ENCODE results near the gene ZDHHC9.
A peak's percentile ranks its signal among the peaks of the same experiment; 100 is the strongest.

Gene ZDHHC9

DNA sequence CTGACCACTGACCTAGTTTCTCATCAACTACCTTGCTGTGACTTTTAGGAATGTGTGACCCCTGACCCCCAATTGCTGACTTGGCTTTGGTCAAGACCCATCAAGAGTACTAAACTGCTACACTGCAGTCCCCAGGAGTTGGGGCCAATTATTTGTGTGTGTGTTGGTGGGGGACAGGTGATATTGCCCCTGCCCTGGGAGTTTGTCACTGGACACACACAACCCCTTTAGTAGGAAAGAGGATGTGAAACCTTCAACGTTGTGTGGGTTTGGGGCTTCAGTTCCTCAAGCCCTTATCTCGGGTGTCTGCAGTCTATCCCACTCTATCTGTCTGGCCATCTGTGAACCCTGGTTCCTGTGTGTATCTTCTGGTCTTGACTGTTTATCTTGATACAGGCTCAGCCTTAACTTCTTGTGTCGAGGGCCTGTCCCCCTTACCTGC, 57.5 kb downstream of the ZDHHC9 start:
- H3K4me3 Mint-ChIP-seq: peak overlapping the region; percentile 64 to 84
- no peaks in the 10 kb centered on the region for H3K9me3 Mint-ChIP-seq
- ATAC-seq (replicated peaks): peak; percentile 89
- H3K27ac Mint-ChIP-seq: peak overlapping the region; percentile 94
- DNase-seq: peak; percentile 65
- peaks cover 53 to 62% of the 10 kb centered on the region in 2 donors for H3K4me1 Mint-ChIP-seq
- H3K27me3 Mint-ChIP-seq: no peaks in the 10 kb centered on the region
- peaks cover 32 to 63% of the 10 kb centered on the region in 2 donors for H3K36me3 Mint-ChIP-seq

- H3K4me3 Mint-ChIP-seq: peak overlapping the region; percentile 64 to 84
- H3K27me3 Mint-ChIP-seq: no peaks in the 10 kb centered on the region
- ATAC-seq (replicated peaks): no peak
- no peaks in the 10 kb centered on the region for H3K9me3 Mint-ChIP-seq
- DNase-seq: no peak
- H3K36me3 Mint-ChIP-seq: peaks cover 39 to 70% of the 10 kb centered on the region in 2 donors
- H3K4me1 Mint-ChIP-seq: peaks cover 55 to 62% of the 10 kb centered on the region in 2 donors
- H3K27ac Mint-ChIP-seq: peak overlapping the region; percentile 94
Measured at GRCh38 chrX:129785160-129785947, 58.3 kb downstream of the ZDHHC9 start.

DNA sequence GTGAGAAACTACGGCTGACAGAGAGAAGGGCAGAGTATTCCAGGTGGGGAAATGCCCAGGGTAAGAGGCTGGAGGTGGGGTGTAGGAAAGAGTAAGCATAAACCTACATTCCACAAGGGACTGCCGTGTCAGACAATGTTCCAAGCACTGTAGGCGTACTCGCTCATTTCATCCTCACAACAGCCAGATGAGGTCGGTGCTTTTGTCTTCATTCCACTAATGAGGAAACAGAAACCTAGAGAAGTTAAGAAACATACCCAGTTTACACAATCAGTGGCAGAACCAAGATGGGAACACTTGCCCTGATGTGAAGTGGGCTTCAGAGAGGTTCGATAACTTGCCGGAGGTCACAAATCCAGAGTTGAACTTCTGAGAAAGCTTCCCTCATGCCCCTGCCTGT, 59.3 kb downstream of the ZDHHC9 start:
- Mint-ChIP-seq H3K9me3 (no peaks in the 10 kb centered on the region), H3K4me3 (peak overlapping the region; percentile 77 to 97), H3K27ac (peak overlapping the region; percentile 78), H3K36me3 (peaks cover 42 to 70% of the 10 kb centered on the region in 2 donors), H3K4me1 (peaks cover 54 to 64% of the 10 kb centered on the region in 2 donors), H3K27me3 (no peaks in the 10 kb centered on the region)
- DNase-seq (no peak), ATAC-seq (replicated peaks) (no peak)

DNA sequence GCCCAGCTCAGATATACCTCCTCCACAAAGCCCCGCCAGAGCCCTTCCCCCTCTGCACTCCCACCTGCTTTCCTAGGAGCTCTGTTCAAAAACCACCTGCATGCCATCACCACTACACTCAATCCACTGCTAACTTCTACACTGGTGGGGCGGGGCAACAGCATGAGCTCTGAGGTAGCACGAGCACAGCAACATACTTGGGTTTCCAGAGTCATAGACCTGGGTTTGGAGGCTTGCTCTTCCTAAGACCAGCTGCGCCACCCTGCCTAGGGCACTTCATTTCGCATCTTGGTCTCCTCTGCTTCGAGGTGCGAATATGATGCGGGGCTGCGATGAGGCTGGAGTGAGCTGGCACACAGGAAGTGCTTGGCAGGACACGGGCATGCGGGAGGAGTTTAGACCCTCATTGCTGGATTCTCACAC, 60.4 kb downstream of the ZDHHC9 start:
- Mint-ChIP-seq H3K9me3 (peaks cover 0 to 5% of the 10 kb centered on the region in 2 donors), H3K36me3 (peaks cover 40 to 62% of the 10 kb centered on the region in 2 donors), H3K27me3 (no peaks in the 10 kb centered on the region), H3K27ac (peak overlapping the region; percentile 84), H3K4me3 (peak overlapping the region; percentile 77 to 97), H3K4me1 (peaks cover 57 to 62% of the 10 kb centered on the region in 2 donors)
- no peak for DNase-seq
- no peak for ATAC-seq (replicated peaks)

DNA sequence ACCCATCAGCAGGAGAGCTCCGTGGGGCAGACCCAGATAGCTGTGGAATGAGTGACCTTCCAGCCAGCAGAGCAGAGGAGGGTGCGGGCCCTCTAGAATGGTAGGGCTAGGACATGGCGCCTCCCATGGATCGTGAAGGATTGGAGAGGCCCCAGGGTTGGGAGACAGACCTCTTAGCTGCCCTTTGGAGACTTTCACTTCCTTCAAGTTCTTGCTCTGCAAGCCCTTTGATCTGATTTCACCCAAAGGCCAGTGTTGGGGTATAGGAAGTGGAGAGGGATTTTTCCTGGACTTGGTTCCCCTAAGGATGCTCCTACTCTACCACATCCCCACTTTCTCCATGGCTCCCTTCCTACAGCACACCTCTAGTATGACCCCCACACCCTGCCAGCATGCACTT, 61.0 kb downstream of the ZDHHC9 start:
- Mint-ChIP-seq H3K36me3 (peaks cover 38 to 61% of the 10 kb centered on the region in 2 donors), H3K9me3 (peaks cover 0 to 5% of the 10 kb centered on the region in 2 donors), H3K4me3 (peak overlapping the region; percentile 77 to 97), H3K27me3 (no peaks in the 10 kb centered on the region), H3K4me1 (peaks cover 57 to 61% of the 10 kb centered on the region in 2 donors), H3K27ac (peak overlapping the region; percentile 84)
- DNase-seq (no peak), ATAC-seq (replicated peaks) (no peak)

- Mint-ChIP-seq H3K9me3 (peaks cover 0 to 5% of the 10 kb centered on the region in 2 donors), H3K36me3 (peaks cover 33 to 53% of the 10 kb centered on the region in 2 donors)
Measured at GRCh38 chrX:129781680-129782495, 61.8 kb downstream of the ZDHHC9 start.

DNA sequence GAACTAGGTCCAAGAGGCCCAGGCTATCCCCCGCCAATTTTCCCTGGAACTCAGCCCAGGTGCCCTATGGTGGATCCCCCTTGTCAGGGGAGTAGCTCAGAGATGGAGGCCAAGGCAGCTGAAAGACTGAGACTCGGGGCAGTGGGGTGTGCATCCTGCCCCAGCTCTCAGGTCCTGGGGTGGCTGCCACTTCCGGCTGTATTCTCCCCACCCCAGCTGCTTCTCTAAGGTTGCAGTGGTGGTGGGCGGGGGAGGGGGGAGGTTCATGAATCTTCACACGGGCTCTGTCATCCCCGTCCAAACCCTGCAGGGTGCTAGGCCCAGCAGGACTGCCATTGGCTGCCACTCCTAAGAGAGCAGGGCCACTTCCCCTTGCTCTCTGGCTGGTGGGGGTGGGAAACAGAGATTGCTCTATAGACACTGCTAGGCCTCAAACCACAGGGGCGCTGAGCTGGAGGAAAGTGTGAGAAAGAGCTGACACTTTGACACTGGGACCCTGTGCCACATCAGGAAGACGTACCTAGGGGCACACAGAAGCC, 62.5 kb downstream of the ZDHHC9 start:
- ATAC-seq (replicated peaks) (peak; percentile 75 to 77), DNase-seq (peak; percentile 80)
- Mint-ChIP-seq H3K36me3 (peaks cover 33 to 48% of the 10 kb centered on the region in 2 donors), H3K9me3 (peaks cover 0 to 5% of the 10 kb centered on the region in 2 donors), H3K27me3 (no peaks in the 10 kb centered on the region), H3K27ac (peak overlapping the region; percentile 90), H3K4me3 (peak overlapping the region; percentile 77 to 97), H3K4me1 (peaks cover 56 to 62% of the 10 kb centered on the region in 2 donors)

More at GRCh38 chrX:129781680-129782495, 61.8 kb downstream of the ZDHHC9 start:
- ATAC-seq (replicated peaks): no peak
- H3K4me3 Mint-ChIP-seq: peak overlapping the region; percentile 77 to 97
- no peak for DNase-seq
- H3K27ac Mint-ChIP-seq: peak overlapping the region; percentile 90
- H3K27me3 Mint-ChIP-seq: no peaks in the 10 kb centered on the region
- peaks cover 58 to 63% of the 10 kb centered on the region in 2 donors for H3K4me1 Mint-ChIP-seq

GRCh38 chrX:129780441-129781105, 63.1 kb downstream of the ZDHHC9 start:
- peaks cover 50 to 57% of the 10 kb centered on the region in 2 donors for H3K4me1 Mint-ChIP-seq
- peaks cover 30 to 42% of the 10 kb centered on the region in 2 donors for H3K36me3 Mint-ChIP-seq
- peak overlapping the region; percentile 77 to 97 for H3K4me3 Mint-ChIP-seq
- peak overlapping the region; percentile 87 for H3K27ac Mint-ChIP-seq
- no peaks in the 10 kb centered on the region for H3K27me3 Mint-ChIP-seq
- ATAC-seq (replicated peaks) (no peak), DNase-seq (no peak)
- peaks cover 0 to 5% of the 10 kb centered on the region in 2 donors for H3K9me3 Mint-ChIP-seq

GRCh38 chrX:129779747-129780146, 63.9 kb downstream of the ZDHHC9 start, which contains the start of gene SASH3:
Gene SASH3 (plus strand): TSS chrX:129779949. CDS start chrX:129780098, 149 bp downstream.
- peak; percentile 50 to 59 for ATAC-seq (replicated peaks)
- Mint-ChIP-seq H3K27ac (peak within 1 kb of the TSS; percentile 87), H3K27me3 (no peaks in the 10 kb centered on the region), H3K4me1 (peaks cover 51 to 59% of the 10 kb centered on the region in 2 donors), H3K9me3 (peaks cover 0 to 5% of the 10 kb centered on the region in 2 donors), H3K4me3 (peak within 1 kb of the TSS; percentile 77 to 97), H3K36me3 (peaks cover 27 to 36% of the 10 kb centered on the region in 2 donors)
- DNase-seq: peak; percentile 77

- H3K36me3 Mint-ChIP-seq: peaks cover 24 to 36% of the 10 kb centered on the region in 2 donors
- peak overlapping the region; percentile 87 for H3K27ac Mint-ChIP-seq
- peaks cover 0 to 5% of the 10 kb centered on the region in 2 donors for H3K9me3 Mint-ChIP-seq
- DNase-seq (no peak), ATAC-seq (replicated peaks) (no peak)
- peaks cover 52 to 65% of the 10 kb centered on the region in 2 donors for H3K4me1 Mint-ChIP-seq
- H3K4me3 Mint-ChIP-seq: peak overlapping the region; percentile 77 to 97
- no peaks in the 10 kb centered on the region for H3K27me3 Mint-ChIP-seq
Measured at GRCh38 chrX:129779086-129779672, 64.5 kb downstream of the ZDHHC9 start.

DNA sequence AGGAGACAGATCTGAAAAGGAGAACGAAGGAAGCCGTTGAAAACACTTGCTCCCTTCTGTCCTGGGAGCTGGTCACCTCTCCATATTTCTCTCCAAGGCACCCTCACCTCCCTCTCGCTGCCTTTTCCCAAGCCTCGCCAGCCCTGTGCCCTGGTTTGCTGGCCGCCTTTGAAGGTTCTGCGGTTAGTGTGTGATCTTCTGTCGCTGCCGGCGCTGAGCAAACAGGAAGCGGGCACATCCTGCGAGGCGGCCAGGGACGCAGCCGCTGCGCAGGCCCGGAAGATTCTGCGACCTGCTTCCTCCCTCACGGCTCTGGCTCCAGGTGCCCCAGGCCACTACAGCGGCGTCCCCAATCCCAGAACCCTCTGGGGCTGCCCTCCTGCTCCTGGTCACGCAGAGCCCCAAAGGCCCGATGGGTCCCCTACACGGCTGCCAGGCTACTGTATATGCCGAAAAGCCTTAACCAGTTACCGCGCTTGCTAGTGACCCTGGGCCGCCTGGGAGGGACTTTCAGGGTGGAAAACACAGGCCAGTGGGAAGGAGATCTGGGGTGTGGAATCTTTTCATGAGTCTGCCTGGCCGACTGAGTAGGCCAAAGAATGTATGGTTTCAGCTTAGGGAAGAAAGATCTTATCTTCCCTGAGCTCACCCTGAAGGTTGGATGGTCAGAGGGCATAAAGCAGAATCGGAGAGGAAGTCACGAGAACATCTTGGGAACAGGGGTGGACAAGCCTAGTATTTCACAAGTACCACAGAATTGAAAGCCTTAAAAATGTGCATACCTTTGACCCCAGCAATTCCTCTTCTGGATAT, 66.3 kb downstream of the ZDHHC9 start:
- ATAC-seq (replicated peaks): peak; percentile 19 to 26
- peak; percentile 71 for DNase-seq
- Mint-ChIP-seq H3K4me1 (peaks cover 48 to 65% of the 10 kb centered on the region in 2 donors), H3K27ac (peak overlapping the region; percentile 98), H3K36me3 (peaks cover 15 to 23% of the 10 kb centered on the region in 2 donors), H3K4me3 (peak overlapping the region; percentile 89 to 94), H3K27me3 (no peaks in the 10 kb centered on the region), H3K9me3 (peaks cover 0 to 5% of the 10 kb centered on the region in 2 donors)

DNA sequence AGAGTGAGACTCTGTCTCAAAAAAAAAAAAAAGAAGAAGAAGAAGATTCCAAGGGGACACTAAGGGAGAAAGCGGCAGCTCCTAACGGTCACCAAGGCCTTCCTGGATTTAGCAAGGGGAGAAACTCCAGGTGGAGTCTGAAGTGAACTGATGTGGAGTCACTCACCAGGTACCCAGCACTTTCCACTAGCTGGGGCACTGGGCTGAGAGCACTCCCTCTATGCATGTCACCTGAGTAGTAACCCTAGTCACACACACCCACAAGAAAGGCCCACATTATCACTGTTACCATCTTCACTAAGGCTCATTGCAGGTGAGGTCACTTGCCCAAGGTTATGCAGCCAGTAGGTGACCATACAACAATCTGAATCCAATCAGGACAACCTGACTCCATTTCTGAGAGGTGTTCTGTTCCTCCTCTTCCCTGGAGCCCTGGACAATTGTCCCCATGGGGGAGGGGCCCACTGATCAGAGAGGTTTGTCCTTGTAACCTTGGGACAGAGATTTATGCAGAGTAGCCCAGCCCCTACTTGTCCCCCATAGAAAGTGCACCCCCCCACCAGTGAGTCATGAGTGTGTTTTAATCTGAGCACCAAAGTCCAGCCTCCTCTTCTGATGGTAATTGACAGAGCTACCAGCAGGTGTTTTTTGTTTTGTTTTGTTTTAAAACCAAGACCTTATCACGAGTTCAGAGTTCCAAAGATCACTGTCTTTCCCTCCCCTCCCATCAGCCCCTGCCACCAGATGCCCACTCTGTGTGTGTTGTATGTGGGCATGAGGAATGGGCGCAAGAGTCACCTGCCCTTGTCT, 69.8 kb downstream of the ZDHHC9 start:
- ATAC-seq (replicated peaks) (no peak), DNase-seq (no peak)
- Mint-ChIP-seq H3K9me3 (peaks cover 0 to under 1% of the 10 kb centered on the region in 2 donors), H3K4me1 (peaks cover 47 to 70% of the 10 kb centered on the region in 2 donors), H3K4me3 (peak overlapping the region in 1 of 2 donors; percentile 3), H3K27me3 (no peaks in the 10 kb centered on the region), H3K36me3 (no peaks in the 10 kb centered on the region), H3K27ac (peak overlapping the region; percentile 98)
